Lung microvascular endothelial cell (primary cell): ENCODE results near the gene PRRX1. TPM values are rescaled to one million over a fixed set of nuclear protein-coding genes. Genes with fewer than 3 reads are reported as not detected.

ENCODE experiments used
- DNase-seq, 2 donors: peaks; one replicate each; pipeline versions ENCODE4 v3.0.0 to v3.0.0-alpha.2; 2010; ENCODE audit warnings: low read depth in 2 of 2
- total RNA-seq: library from RNA; depleted of rRNA; stranded (reverse); fragments of >200 nt; gene quantifications from 2 replicates; pipeline ENCODE4 v1.2.1, GENCODE V29; 2014

PRRX1 gene
- under 0.01 and 0.65 TPM in 2 replicates for total RNA-seq

- DNase-seq = peak; percentile 15 to 19
Observed at GRCh38 chr1:170664093-170664827, at the start of gene PRRX1. Gene PRRX1 (plus strand): TSS chr1:170664131. CDS start chr1:170664219, 88 bp downstream.

GRCh38 chr1:170617591-170618330 lies 46.2 kb upstream of the PRRX1 start:
- DNase-seq = no peak

DNA sequence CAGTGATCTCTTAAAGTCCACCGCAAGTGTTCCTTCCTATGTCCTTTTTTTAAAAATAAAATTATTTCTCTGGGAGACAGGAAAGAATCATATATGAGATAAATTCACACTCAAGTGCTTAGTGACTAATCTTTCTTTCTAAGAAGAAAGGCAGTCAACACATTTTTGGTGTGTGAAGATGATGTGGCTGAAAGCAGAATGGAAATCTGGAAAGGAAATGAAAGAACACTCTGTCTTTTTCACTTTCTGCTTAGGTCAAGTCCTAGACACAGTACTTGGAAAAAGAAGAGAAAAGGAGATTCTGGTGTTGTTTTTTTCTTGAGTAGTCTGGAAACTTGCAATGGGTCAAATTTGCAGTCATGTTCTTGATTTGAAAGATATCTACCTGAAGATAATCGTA lies 45.5 kb upstream of the PRRX1 start:
- DNase-seq = peak in 1 of 2 donors; percentile 10

DNA sequence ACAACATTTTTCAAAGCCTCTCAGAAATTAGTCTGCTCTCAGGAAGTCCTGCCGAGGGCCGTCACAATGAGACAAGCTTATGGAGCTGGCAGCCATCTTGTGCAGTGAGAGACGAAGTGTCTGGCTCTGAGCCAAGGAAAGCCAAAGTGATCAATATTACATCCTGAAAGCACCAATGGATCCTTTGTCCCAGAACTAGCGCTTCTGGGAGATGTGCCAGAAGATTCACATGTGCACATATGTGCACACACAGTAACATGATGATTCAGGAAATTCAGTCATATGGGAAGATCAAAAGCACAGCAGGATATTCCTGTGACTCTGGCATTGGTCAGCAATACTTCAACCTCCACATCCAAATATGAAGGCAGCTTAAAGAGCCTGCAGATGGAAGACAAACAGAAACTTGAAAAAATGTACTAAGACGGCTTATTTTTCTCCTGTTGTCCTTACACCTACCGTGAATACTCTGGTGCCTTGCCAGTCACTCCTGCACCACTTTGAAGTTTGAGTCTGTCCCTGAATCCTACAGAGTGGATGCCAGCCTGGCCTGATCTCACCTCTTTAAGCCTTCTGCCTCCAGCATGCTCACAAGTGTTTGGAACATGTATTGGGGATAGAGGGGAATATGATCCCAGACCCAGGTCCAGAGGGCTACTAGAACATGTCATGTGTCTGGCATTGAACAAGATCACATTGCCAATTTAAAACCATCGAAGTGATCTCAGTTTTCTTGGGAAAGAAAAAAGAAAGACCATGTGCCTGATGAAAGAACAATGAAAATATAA lies 44.5 kb upstream of the PRRX1 start:
- DNase-seq = peak; percentile 17 to 20

DNA sequence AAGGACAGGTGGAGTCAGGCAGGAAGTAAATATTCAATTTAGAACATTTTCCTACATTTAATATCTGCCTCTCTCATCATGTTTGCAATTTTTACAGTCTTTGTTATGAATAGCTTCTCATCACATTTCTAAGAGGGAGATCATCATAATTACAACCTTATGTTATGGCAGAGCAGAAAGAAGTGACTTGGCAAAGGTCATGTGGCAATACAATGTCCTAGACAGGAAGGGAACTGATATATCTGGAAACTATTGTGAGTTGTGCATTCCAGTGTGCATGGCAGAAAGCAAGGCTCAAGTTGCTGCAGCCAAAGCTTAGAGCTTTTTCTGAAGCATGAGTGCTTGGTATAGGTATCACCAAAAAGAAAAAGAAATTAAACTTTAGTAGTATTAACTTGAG lies 43.8 kb upstream of the PRRX1 start:
- DNase-seq = peak in 1 of 2 donors; percentile 16

- DNase-seq = peak in 1 of 2 donors; percentile 56
Observed at GRCh38 chr1:170623171-170623570, 40.8 kb upstream of the PRRX1 start.

- no peak for DNase-seq
Observed at GRCh38 chr1:170624146-170624545, 39.8 kb upstream of the PRRX1 start.

DNA sequence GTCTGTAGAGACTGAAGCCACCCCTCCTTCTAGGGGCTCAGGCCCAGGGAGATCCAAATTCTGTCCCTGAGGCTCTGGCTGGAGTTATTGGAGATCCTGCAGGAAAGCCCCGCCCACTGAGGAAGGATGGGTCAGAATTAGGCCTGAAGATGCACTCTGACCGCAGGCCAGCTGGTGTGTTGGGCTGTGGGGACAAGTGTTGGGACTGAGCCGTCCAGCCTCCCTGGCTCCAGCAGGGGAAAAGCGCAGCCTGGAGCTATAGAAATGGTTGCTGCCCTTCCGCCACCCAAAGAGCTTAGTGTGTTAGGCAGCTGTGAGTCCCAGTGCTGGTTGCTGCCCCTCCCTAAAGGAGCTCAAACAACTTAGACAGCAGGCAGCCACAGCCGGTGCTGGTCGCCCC lies 33.0 kb upstream of the PRRX1 start:
- DNase-seq = no peak

- peak in 1 of 2 donors; percentile 39 for DNase-seq
Observed at GRCh38 chr1:170634293-170634692, 29.6 kb upstream of the PRRX1 start.

DNA sequence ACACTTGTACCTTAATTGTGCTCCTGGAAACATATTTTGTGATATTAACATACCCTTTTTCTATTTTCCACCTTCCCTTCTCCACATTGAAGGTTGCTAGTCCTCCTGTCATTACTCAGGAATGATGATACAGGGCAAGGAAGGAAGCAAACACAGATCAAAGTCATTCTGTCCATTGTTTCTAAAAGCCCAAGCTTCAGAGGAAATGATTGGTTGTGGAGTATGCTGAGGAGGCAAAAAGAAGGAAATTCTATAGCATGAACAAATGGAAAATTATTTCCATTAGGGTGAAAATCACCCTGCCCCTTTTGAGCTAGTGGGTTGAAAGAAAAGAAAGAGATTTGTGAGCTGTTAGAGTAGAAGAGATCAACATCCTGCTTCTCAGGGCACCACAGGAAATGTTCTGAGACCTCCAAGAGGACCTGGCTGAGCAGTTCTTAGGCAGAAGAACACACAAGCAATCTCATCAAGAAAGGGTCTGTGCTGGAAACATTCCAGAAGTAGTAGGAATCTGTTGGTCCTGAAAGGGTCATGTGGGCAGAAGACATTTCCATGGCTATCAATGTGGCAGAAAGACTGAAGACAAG lies 29.0 kb upstream of the PRRX1 start:
- peak; percentile 35 to 74 for DNase-seq

DNA sequence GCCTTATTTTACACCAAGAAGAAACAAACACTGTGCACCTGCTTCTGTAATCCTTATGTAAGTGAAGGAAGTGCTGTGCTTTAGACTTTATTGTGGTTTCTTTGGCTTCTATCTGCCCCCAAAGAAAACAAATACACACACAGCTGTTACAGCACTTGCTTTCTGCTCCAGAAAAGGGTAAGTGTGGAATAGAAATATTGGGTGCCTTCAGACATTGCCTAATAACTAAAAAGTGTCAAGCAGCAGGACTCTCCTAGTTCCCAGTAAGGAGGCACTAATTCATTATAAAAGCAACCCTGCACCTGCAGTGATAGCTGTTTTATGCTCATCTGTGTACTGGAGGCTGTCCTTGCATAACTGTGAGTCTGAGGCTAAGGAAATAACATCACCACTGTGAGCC lies 23.4 kb upstream of the PRRX1 start:
- DNase-seq = no peak

- no peak for DNase-seq
Observed at GRCh38 chr1:170657275-170657853, 6.6 kb upstream of the PRRX1 start.

- no peak for DNase-seq
Observed at GRCh38 chr1:170659399-170660035, 4.4 kb upstream of the PRRX1 start.

GRCh38 chr1:170660281-170660713 lies 3.6 kb upstream of the PRRX1 start:
- DNase-seq = no peak

- DNase-seq = peak in 1 of 2 donors; percentile 23
Observed at GRCh38 chr1:170660871-170661645, 2.9 kb upstream of the PRRX1 start.

DNA sequence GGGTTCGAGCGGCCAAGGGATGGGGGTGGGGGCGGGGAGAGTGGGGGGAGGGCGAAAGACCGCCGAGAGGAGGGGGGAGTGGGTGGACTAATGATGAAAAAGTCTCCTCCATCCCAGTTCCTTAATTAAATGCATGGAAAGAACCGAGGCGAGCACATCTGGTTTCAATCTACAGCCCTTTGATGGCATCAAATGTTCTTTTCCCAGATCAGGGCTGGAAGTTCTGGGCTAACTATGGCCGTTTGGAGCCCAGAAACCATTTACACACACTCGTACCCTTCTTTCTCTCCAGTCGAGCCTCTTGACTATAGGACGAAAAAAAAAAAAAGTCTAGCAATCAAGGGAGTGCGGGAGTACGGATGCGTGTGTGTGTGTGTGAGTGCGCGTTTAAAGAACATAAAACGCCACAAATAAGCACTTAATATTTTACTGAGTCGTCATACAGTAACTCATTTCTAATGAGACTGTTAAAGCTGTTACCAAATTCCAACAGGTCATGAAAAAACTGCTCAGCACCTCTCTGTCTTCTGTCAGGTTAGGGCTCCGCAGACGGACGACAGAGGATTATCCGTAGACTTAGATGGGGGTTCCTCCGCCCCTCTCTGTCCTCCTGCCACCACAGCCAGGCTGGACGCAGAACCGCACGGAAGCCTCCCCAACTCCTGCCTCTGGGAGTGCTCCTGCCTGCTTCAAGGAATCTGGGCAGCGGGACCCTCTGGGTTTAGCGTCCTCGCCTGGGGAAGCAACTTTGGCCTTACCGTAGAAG lies 2.1 kb upstream of the PRRX1 start:
- DNase-seq = peak in 1 of 2 donors; percentile 22

- DNase-seq = no peak
Observed at GRCh38 chr1:170662561-170663403, 1.1 kb upstream of the PRRX1 start.

- DNase-seq = no peak
Observed at GRCh38 chr1:170663404-170664092, 383 bp upstream of the PRRX1 start.
